Esophagus squamous epithelium (tissue), 5 donors: ENCODE measurements around the gene CPA5. TPM values are rescaled to one million over a fixed set of nuclear protein-coding genes. Genes with fewer than 3 reads are reported as not detected.

Experiments
- DNase-seq: peaks from one replicate; lab custom pipeline; 2025; lab: John Stamatoyannopoulos, UW
- H3K27ac ChIP-seq, 4 donors: fragments of 200-600 bp; sonication (generic); one replicate each; pipeline ENCODE4 v1.5.1; 2016 to 2019; ENCODE audit warnings: mild to moderate bottlenecking in 1 of 4
- H3K27me3 ChIP-seq, 4 donors: fragments of 200-600 bp; sonication (generic); 1 replicate in 3 of 4; 2 replicates in 1 of 4; pipeline versions ENCODE4 v1.5.1 to v1.6.0; 2017 to 2021; ENCODE audit warnings: antibody characterized with exemption in 1 of 4
- H3K36me3 ChIP-seq, 3 donors: fragments of 200-600 bp; sonication (generic); one replicate each; pipeline ENCODE4 v1.5.1; 2016 to 2019
- H3K4me1 ChIP-seq, 3 donors: fragments of 200-600 bp; sonication (generic); one replicate each; pipeline ENCODE4 v1.5.1; 2017 to 2019
- H3K4me3 ChIP-seq, 4 donors: fragments of 200-600 bp; sonication (generic); 1 replicate in 3 of 4; 2 replicates in 1 of 4; pipeline ENCODE4 v1.5.1; 2016 to 2019; ENCODE audit warnings: mild to moderate bottlenecking in 2 of 4, moderate library complexity in 1 of 4
- H3K9me3 ChIP-seq, 3 donors: fragments of 200-600 bp; sonication (generic); one replicate each; pipeline ENCODE4 v1.5.1; 2016 to 2019
- CTCF ChIP-seq, 6 experiments: fragments of 450-650 bp in 4 of 6; fragments of 200-600 bp in 2 of 6; sonication (generic) in 2 of 6; IDR thresholded peaks; one replicate each; pipeline ENCODE4 v1.5.1; 2016 to 2019; ENCODE audit warnings: antibody characterized with exemption in 6 of 6, mild to moderate bottlenecking in 4 of 6, moderate library complexity in 4 of 6
- POLR2A ChIP-seq, 4 donors: fragments of 450-650 bp; IDR thresholded peaks; one replicate each; pipeline ENCODE4 v1.6.1; 2017; ENCODE audit warnings: antibody characterized with exemption in 4 of 4, mild to moderate bottlenecking in 4 of 4, moderate library complexity in 3 of 4
- WGBS, 2 donors: methylation state at CpG; one replicate each; pipeline ENCODE4 v1.1.5; 2018; 5-methylcytosine and 5-hydroxymethylcytosine counted together
- intact Hi-C: fragments of 100-400 bp; cut with DNase I; formaldehyde crosslinking; loops from one replicate; pipeline ENCODE4 v1.15.0; 2022
- total RNA-seq, 4 donors: library from RNA; depleted of rRNA; stranded (reverse); fragments of >200 nt; gene quantifications; one replicate each; pipeline ENCODE4 v1.1.0, GENCODE V29; 2016
- donor health status: DM: yes; HTN: yes; CAD: no.

Gene CPA5
- total RNA-seq, 4 donors from 2014 or later = not detected

- Histone ChIP-seq H3K36me3 (peaks cover 0 to 12% (median 0%) of the 10 kb centered on the region in 3 donors), H3K27ac (no peak overlapping the region), H3K9me3 (no peaks in the 10 kb centered on the region), H3K4me1 (no peaks in the 10 kb centered on the region), H3K27me3 (no peaks in the 10 kb centered on the region), H3K4me3 (no peak overlapping the region)
- DNase-seq = no peak
- intact Hi-C loops = no loop called here
- WGBS, 2 donors = 56 to 81% methylated on average over 1 to 3 of the region's 3 CpGs
- TF ChIP-seq POLR2A (IDR thresholded peaks at IDR 0.05) (no peak), CTCF (IDR thresholded peaks at IDR 0.05) (no peak)
Observed at GRCh38 chr7:130397758-130398073, 53.1 kb downstream of the CPA5 start.

- Histone ChIP-seq H3K4me3 (no peak overlapping the region), H3K4me1 (no peaks in the 10 kb centered on the region), H3K36me3 (peaks cover 0 to 21% (median 0%) of the 10 kb centered on the region in 3 donors), H3K27me3 (no peaks in the 10 kb centered on the region), H3K27ac (no peak overlapping the region), H3K9me3 (no peaks in the 10 kb centered on the region)
- no peak for DNase-seq
- intact Hi-C loops = no loop called here
- WGBS, 2 donors = 67 to 86% methylated on average over 8 of the region's 8 CpGs
- no peak for TF ChIP-seq POLR2A (IDR thresholded peaks at IDR 0.05)
- no peak for TF ChIP-seq CTCF (IDR thresholded peaks at IDR 0.05)
Observed at GRCh38 chr7:130398526-130399090, 54.0 kb downstream of the CPA5 start.

- Histone ChIP-seq H3K36me3 (peaks cover 0 to 23% (median 0%) of the 10 kb centered on the region in 3 donors), H3K27ac (peak overlapping the region in 1 of 4 donors; percentile 31), H3K9me3 (no peaks in the 10 kb centered on the region), H3K4me3 (no peak overlapping the region), H3K4me1 (no peaks in the 10 kb centered on the region), H3K27me3 (no peaks in the 10 kb centered on the region)
- TF ChIP-seq CTCF (IDR thresholded peaks at IDR 0.05) (no peak), POLR2A (IDR thresholded peaks at IDR 0.05) (no peak)
- WGBS, 2 donors = 52 to 60% methylated on average over 1 to 4 of the region's 4 CpGs
- intact Hi-C loops = no loop called here
- no peak for DNase-seq
Observed at GRCh38 chr7:130400120-130400572, 55.5 kb downstream of the CPA5 start.

GRCh38 chr7:130401101-130401500, 56.5 kb downstream of the CPA5 start:
- Histone ChIP-seq H3K27ac (peak overlapping the region in 1 of 4 donors; percentile 31), H3K36me3 (peaks cover 0 to 23% (median 0%) of the 10 kb centered on the region in 3 donors), H3K27me3 (no peaks in the 10 kb centered on the region), H3K4me1 (no peaks in the 10 kb centered on the region), H3K9me3 (no peaks in the 10 kb centered on the region), H3K4me3 (no peak overlapping the region)
- intact Hi-C loops = no loop called here
- WGBS, 2 donors = 73 to 95% methylated on average over 1 of the region's 1 CpG
- DNase-seq = no peak
- no peak for TF ChIP-seq POLR2A (IDR thresholded peaks at IDR 0.05)
- no peak for TF ChIP-seq CTCF (IDR thresholded peaks at IDR 0.05)

- Histone ChIP-seq H3K9me3 (no peaks in the 10 kb centered on the region), H3K4me1 (no peaks in the 10 kb centered on the region), H3K36me3 (peaks cover 0 to 23% (median 0%) of the 10 kb centered on the region in 3 donors), H3K4me3 (no peak overlapping the region), H3K27me3 (no peaks in the 10 kb centered on the region), H3K27ac (no peak overlapping the region)
- intact Hi-C loops = no loop called here
- DNase-seq = no peak
- 81 to 88% methylated on average over 3 of the region's 3 CpGs for WGBS, 2 donors
- TF ChIP-seq POLR2A (IDR thresholded peaks at IDR 0.05) = no peak
- no peak for TF ChIP-seq CTCF (IDR thresholded peaks at IDR 0.05)
Observed at GRCh38 chr7:130401578-130401977, 57.0 kb downstream of the CPA5 start.
